HCT116 (cell line): ENCODE measurements around the gene MYLIP. TPM values are rescaled to one million over a fixed set of nuclear protein-coding genes. Genes with fewer than 3 reads are reported as not detected.

Experiments used
- ATAC-seq: fragments of 200-7000 bp; cut with Tn5 transposase; 2 replicates; pipeline ENCODE4 v1.9.1; 2020; ENCODE audit warnings: mild to moderate bottlenecking, moderate library complexity
- BruUV-seq: library from RNA; stranded (reverse); fragments of 400-500 nt; replicated peaks from 2 replicates; lab custom pipeline; 2021; lab: Mats Ljungman, UMichigan
- CTCF ChIA-PET: fragments of 300-600 bp; sonication (Branson Sonifier 250); formaldehyde crosslinking; loops from one replicate; lab custom pipeline; 2021; ENCODE audit warnings: antibody characterized with exemption; lab: Charles Lee
- POLR2A ChIA-PET: fragments of 300-600, 350-600 bp; sonication (Branson Sonifier 250); formaldehyde crosslinking; loops from one replicate; lab custom pipeline; 2021; ENCODE audit warnings: antibody characterized with exemption; lab: Charles Lee
- RAD21 ChIA-PET, 2 experiments: fragments of 300-600 bp; sonication (Branson Sonifier 250); formaldehyde crosslinking; loops; one replicate each; lab custom pipeline; 2023; ENCODE audit warnings: low total read pairs in 2 of 2; ENCODE audit not compliant: uncharacterized antibody in 2 of 2, unreplicated experiment in 2 of 2, low non-redundant PET in 1 of 2; lab: Charles Lee
- DNase-seq: peaks from one replicate; pipeline ENCODE4 v3.0.0-alpha.2; 2010; ENCODE audit warnings: low read depth, low spot score
- H2AFZ ChIP-seq: fragments of 200-600 bp; shearing (Covaris generic), sonication (generic); 2 replicates; pipeline ENCODE4 v1.6.1; 2017; ENCODE audit warnings: low read depth, mixed run types, mixed read lengths, antibody characterized with exemption, low read length; ENCODE audit not compliant: poor library complexity, severe bottlenecking
- H3K27ac ChIP-seq: 2 replicates; pipeline ENCODE4 v1.5.1; 2012; ENCODE audit warnings: low read depth, low read length
- H3K27me3 ChIP-seq: fragments of 200-600 bp; sonication (generic); 2 replicates; pipeline ENCODE4 v1.6.1; 2016; ENCODE audit warnings: mixed run types, low read length, mixed read lengths; ENCODE audit not compliant: insufficient read depth
- H3K36me3 ChIP-seq, 2 experiments: fragments of 200-500 bp in 1 of 2; fragments of 200-600 bp in 1 of 2; sonication (Bioruptor generic) in 1 of 2; sonication (generic) in 1 of 2; 2 replicates each; pipeline versions ENCODE4 v1.5.1 to v1.6.1; 2014 to 2016; ENCODE audit warnings: low read length in 2 of 2, inconsistent platforms in 1 of 2, mixed read lengths in 1 of 2, mixed run types in 1 of 2; ENCODE audit not compliant: insufficient read depth in 2 of 2, control insufficient read depth in 1 of 2
- H3K4me1 ChIP-seq, 2 experiments: fragments of 200-600 bp in 1 of 2; sonication (generic) in 1 of 2; 2 replicates each; pipeline versions ENCODE4 v1.5.1 to v1.6.1; 2012 to 2017; ENCODE audit warnings: low read length in 2 of 2, inconsistent platforms in 1 of 2, mild to moderate bottlenecking in 1 of 2, mixed read lengths in 1 of 2, mixed run types in 1 of 2, moderate library complexity in 1 of 2; ENCODE audit not compliant: insufficient read depth in 2 of 2, control insufficient read depth in 1 of 2
- H3K4me2 ChIP-seq: fragments of 200-600 bp; sonication (generic); 2 replicates; pipeline ENCODE4 v1.6.1; 2017; ENCODE audit warnings: mixed run types, low read length, mixed read lengths
- H3K4me3 ChIP-seq, 2 experiments: fragments of 200-600 bp in 1 of 2; sonication (generic) in 1 of 2; replicated peaks in 1 of 2; 2 replicates each; pipeline ENCODE4 v1.5.1; 2011 to 2016; ENCODE audit warnings: low read length in 2 of 2, control low read depth in 1 of 2, low read depth in 1 of 2, mild to moderate bottlenecking in 1 of 2, mixed read lengths in 1 of 2, mixed run types in 1 of 2
- H3K79me2 ChIP-seq: fragments of 200-600 bp; sonication (generic); 2 replicates; pipeline ENCODE4 v1.6.1; 2017; ENCODE audit warnings: mild to moderate bottlenecking, mixed run types, low read length, moderate library complexity, mixed read lengths; ENCODE audit not compliant: insufficient read depth
- H3K9ac ChIP-seq: fragments of 200-600 bp; sonication (generic); 2 replicates; pipeline ENCODE4 v1.6.1; 2016; ENCODE audit warnings: low read length, mixed read lengths
- H3K9me2 ChIP-seq: fragments of 200-600 bp; sonication (generic), shearing (Covaris generic); 2 replicates; pipeline ENCODE4 v1.6.1; 2017; ENCODE audit warnings: mixed run types, mild to moderate bottlenecking, moderate library complexity; ENCODE audit not compliant: insufficient read depth
- H3K9me3 ChIP-seq, 2 experiments: fragments of 200-500 bp in 1 of 2; fragments of 200-600 bp in 1 of 2; sonication (Bioruptor generic) in 1 of 2; sonication (generic) in 1 of 2; 2 replicates each; pipeline ENCODE4 v1.6.1; 2014 to 2017; ENCODE audit warnings: low read length in 2 of 2, mixed read lengths in 2 of 2, inconsistent platforms in 1 of 2, low read depth in 1 of 2, mild to moderate bottlenecking in 1 of 2, mixed run types in 1 of 2, moderate library complexity in 1 of 2; ENCODE audit not compliant: control insufficient read depth in 1 of 2, insufficient read depth in 1 of 2
- H4K20me1 ChIP-seq: fragments of 200-600 bp; sonication (generic), shearing (Covaris generic); 2 replicates; pipeline ENCODE4 v1.6.1; 2017; ENCODE audit warnings: mixed run types, mild to moderate bottlenecking, moderate library complexity; ENCODE audit not compliant: insufficient read depth
- EGR1 ChIP-seq: IDR thresholded peaks from 2 replicates; pipeline ENCODE4 v1.6.1; 2012; ENCODE audit warnings: low read depth
- EZH2phosphoT487 ChIP-seq: fragments of 200-600 bp; IDR thresholded peaks from 2 replicates; pipeline ENCODE4 v1.6.1; 2018; ENCODE audit warnings: antibody characterized with exemption, borderline replicate concordance
- POLR2A ChIP-seq: IDR thresholded peaks from 2 replicates; pipeline ENCODE4 v1.7.0; 2011; ENCODE audit warnings: borderline replicate concordance; ENCODE audit not compliant: insufficient read depth, insufficient read length; ENCODE audit errors: extremely low read depth
- POLR2AphosphoS5 ChIP-seq: IDR thresholded peaks from 2 replicates; pipeline ENCODE4 v1.6.1; 2011; ENCODE audit warnings: mild to moderate bottlenecking, low read depth, low read length, moderate library complexity
- SP1 ChIP-seq: IDR thresholded peaks from 2 replicates; pipeline ENCODE4 v1.6.1; 2012; ENCODE audit warnings: low read depth
- YY1 ChIP-seq: IDR thresholded peaks from 2 replicates; pipeline ENCODE4 v1.6.1; 2011; ENCODE audit warnings: low read length, low read depth, moderate library complexity, mild to moderate bottlenecking; ENCODE audit not compliant: insufficient replicate concordance; ENCODE audit errors: extremely low read depth
- ZFX ChIP-seq: fragments of 450-650 bp; IDR thresholded peaks from 2 replicates; pipeline ENCODE4 v1.6.1; 2017
- ZNF274 ChIP-seq: fragments of 200-500 bp; sonication (Bioruptor generic); IDR thresholded peaks from 2 replicates; pipeline ENCODE4 v1.6.1; 2014; ENCODE audit warnings: mild to moderate bottlenecking, low read depth, low read length, inconsistent platforms
- intact Hi-C: fragments of 100-400 bp; cut with micrococcal nuclease; formaldehyde crosslinking; loops from 2 replicates; pipeline ENCODE4 v1.10.0; 2022
- total RNA-seq: library from RNA; stranded (reverse); gene quantifications from one replicate; pipeline ENCODE4 v1.2.1, GENCODE V29; 2021; ENCODE audit not compliant: unreplicated experiment
- TF ChIP-seq, protein P1 (sequence below), 3 experiments: fragments of 200-600 bp in 1 of 3; sonication (generic) in 1 of 3; IDR thresholded peaks in 2 of 3; conservative IDR thresholded peaks in 1 of 3; 2 replicates each; pipeline ENCODE4 v1.5.1; 2012 to 2017; ENCODE audit warnings: low read depth in 2 of 3, low read length in 2 of 3, antibody characterized with exemption in 1 of 3, borderline replicate concordance in 1 of 3, control low read depth in 1 of 3, mild to moderate bottlenecking in 1 of 3, mixed read lengths in 1 of 3, mixed run types in 1 of 3, moderate library complexity in 1 of 3; ENCODE audit not compliant: insufficient read depth in 1 of 3
- TF ChIP-seq, protein P2 (sequence below): IDR thresholded peaks from 2 replicates; pipeline ENCODE4 v1.6.1; 2012

MYLIP gene
- total RNA-seq, 1 experiment from 2014 or later = 10.6 TPM

GRCh38 chr6:16160794-16161193 is 31.9 kb downstream of the MYLIP start:
- H3K36me3 ChIP-seq = no peaks in the 10 kb centered on the region
- H3K27ac ChIP-seq = no peak overlapping the region
- ChIA-PET CTCF (no interaction called here), POLR2A (no interaction called here), RAD21 (no interaction called here)
- no peaks in the 10 kb centered on the region for H3K4me1 ChIP-seq
- no peak overlapping the region for H3K4me3 ChIP-seq
- ATAC-seq (no peak), DNase-seq (no peak)
- H3K9me2 ChIP-seq = no peaks in the 10 kb centered on the region
- H3K9me3 ChIP-seq = no peaks in the 10 kb centered on the region
- no peaks in the 10 kb centered on the region for H4K20me1 ChIP-seq
- H3K27me3 ChIP-seq = no peaks in the 10 kb centered on the region
- intact Hi-C loops = no loop called here
- no peak overlapping the region for H2AFZ ChIP-seq
- no peaks in the 10 kb centered on the region for H3K79me2 ChIP-seq
- BruUV-seq = no TSS peak
- H3K9ac ChIP-seq = no peak overlapping the region
- TF ChIP-seq ZFX (no peak), ZNF274 (no peak), POLR2A (no peak), YY1 (no peak), POLR2AphosphoS5 (no peak), EZH2phosphoT487 (no peak), SP1 (no peak), EGR1 (no peak)
- TF ChIP-seq, protein P1, sequence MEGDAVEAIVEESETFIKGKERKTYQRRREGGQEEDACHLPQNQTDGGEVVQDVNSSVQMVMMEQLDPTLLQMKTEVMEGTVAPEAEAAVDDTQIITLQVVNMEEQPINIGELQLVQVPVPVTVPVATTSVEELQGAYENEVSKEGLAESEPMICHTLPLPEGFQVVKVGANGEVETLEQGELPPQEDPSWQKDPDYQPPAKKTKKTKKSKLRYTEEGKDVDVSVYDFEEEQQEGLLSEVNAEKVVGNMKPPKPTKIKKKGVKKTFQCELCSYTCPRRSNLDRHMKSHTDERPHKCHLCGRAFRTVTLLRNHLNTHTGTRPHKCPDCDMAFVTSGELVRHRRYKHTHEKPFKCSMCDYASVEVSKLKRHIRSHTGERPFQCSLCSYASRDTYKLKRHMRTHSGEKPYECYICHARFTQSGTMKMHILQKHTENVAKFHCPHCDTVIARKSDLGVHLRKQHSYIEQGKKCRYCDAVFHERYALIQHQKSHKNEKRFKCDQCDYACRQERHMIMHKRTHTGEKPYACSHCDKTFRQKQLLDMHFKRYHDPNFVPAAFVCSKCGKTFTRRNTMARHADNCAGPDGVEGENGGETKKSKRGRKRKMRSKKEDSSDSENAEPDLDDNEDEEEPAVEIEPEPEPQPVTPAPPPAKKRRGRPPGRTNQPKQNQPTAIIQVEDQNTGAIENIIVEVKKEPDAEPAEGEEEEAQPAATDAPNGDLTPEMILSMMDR (IDR thresholded peaks at IDR 0.05 in 2 of 3, conservative IDR thresholded peaks at IDR 0.05 in 1 of 3; ENCODE audit: borderline replicate concordance in 1 of 3, insufficient read depth in 1 of 3, low read depth in 2 of 3, low read length in 2 of 3) = no peak
- TF ChIP-seq, protein P2, sequence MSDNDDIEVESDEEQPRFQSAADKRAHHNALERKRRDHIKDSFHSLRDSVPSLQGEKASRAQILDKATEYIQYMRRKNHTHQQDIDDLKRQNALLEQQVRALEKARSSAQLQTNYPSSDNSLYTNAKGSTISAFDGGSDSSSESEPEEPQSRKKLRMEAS = no peak
- TF ChIP-seq, all 23 proteins: peak for 0
- H3K4me2 ChIP-seq = no peak overlapping the region
